Osteoblast (primary cell): Measurements from ENCODE around the gene BSN. TPM values are rescaled to one million over a fixed set of nuclear protein-coding genes. Genes with fewer than 3 reads are reported as not detected.

Experiments
- DNase-seq: peaks from one replicate; pipeline ENCODE4 v3.0.0; 2011; ENCODE audit warnings: low spot score, mixed read lengths; ENCODE audit not compliant: insufficient read length; ENCODE audit errors: missing footprints
- H2AFZ ChIP-seq: 2 replicates; pipeline ENCODE4 v1.6.0; 2011; ENCODE audit warnings: mild to moderate bottlenecking, low read length
- H3K27ac ChIP-seq: 2 replicates; pipeline ENCODE4 v1.5.1; 2011; ENCODE audit warnings: mild to moderate bottlenecking, low read depth, low read length, moderate library complexity
- H3K27me3 ChIP-seq: 2 replicates; pipeline ENCODE4 v1.6.0; 2012; ENCODE audit warnings: mild to moderate bottlenecking, control low read depth, inconsistent platforms, low read length, moderate library complexity; ENCODE audit not compliant: insufficient read depth
- H3K36me3 ChIP-seq: 2 replicates; pipeline ENCODE4 v1.5.1; 2011; ENCODE audit warnings: mild to moderate bottlenecking, low read length, control low read depth, moderate library complexity; ENCODE audit not compliant: insufficient read depth
- H3K4me1 ChIP-seq: 2 replicates; pipeline ENCODE4 v1.5.1; 2011; ENCODE audit warnings: mild to moderate bottlenecking, low read length, control low read depth, moderate library complexity; ENCODE audit not compliant: insufficient read depth
- H3K4me2 ChIP-seq: 2 replicates; pipeline ENCODE4 v1.6.0; 2011; ENCODE audit warnings: mild to moderate bottlenecking, low read length; ENCODE audit not compliant: insufficient read depth
- H3K4me3 ChIP-seq: fragments of 200-600 bp; sonication (generic); 3 replicates; pipeline ENCODE4 v1.5.1; 2012; ENCODE audit warnings: mild to moderate bottlenecking, low read length, inconsistent platforms; ENCODE audit not compliant: insufficient read depth
- H3K79me2 ChIP-seq: 2 replicates; pipeline ENCODE4 v1.6.0; 2012; ENCODE audit warnings: mild to moderate bottlenecking, low read length, control low read depth, inconsistent platforms; ENCODE audit not compliant: insufficient read depth
- H3K9me3 ChIP-seq: 2 replicates; pipeline ENCODE4 v1.5.1; 2011; ENCODE audit warnings: low read depth, low read length, control low read depth
- H4K20me1 ChIP-seq: 2 replicates; pipeline ENCODE4 v1.6.0; 2012; ENCODE audit warnings: mild to moderate bottlenecking, low read length, control low read depth; ENCODE audit not compliant: insufficient read depth
- CTCF ChIP-seq: IDR thresholded peaks from 2 replicates; pipeline ENCODE4 v1.5.1; 2011; ENCODE audit warnings: mild to moderate bottlenecking, low read depth, low read length, moderate library complexity; ENCODE audit errors: extremely low read depth
- total RNA-seq: library from RNA; depleted of rRNA; stranded (reverse); fragments of >200 nt; gene quantifications from 2 replicates; pipeline ENCODE4 v1.2.3, GENCODE V29; 2012

The BSN gene
- total RNA-seq, 1 donor: under 0.01 TPM

- H3K9me3 ChIP-seq: no peaks in the 10 kb centered on the region
- H3K4me1 ChIP-seq: peaks cover 13% of the 10 kb centered on the region
- peaks cover 3% of the 10 kb centered on the region for H3K27me3 ChIP-seq
- no peaks in the 10 kb centered on the region for H3K79me2 ChIP-seq
- no peak overlapping the region for H3K27ac ChIP-seq
- no peak overlapping the region for H3K4me2 ChIP-seq
- peaks cover 3% of the 10 kb centered on the region for H4K20me1 ChIP-seq
- no peak overlapping the region for H3K4me3 ChIP-seq
- DNase-seq: no peak
- H3K36me3 ChIP-seq: no peaks in the 10 kb centered on the region
- no peak overlapping the region for H2AFZ ChIP-seq
- TF ChIP-seq CTCF: no peak
Observed at GRCh38 chr3:49665822-49666519, 111.7 kb downstream of the BSN start.

GRCh38 chr3:49666592-49666991 is 112.3 kb downstream of the BSN start:
- TF ChIP-seq CTCF: no peak
- H3K36me3 ChIP-seq: no peaks in the 10 kb centered on the region
- H3K9me3 ChIP-seq: no peaks in the 10 kb centered on the region
- no peaks in the 10 kb centered on the region for H3K79me2 ChIP-seq
- peaks cover 9% of the 10 kb centered on the region for H4K20me1 ChIP-seq
- H3K4me2 ChIP-seq: no peak overlapping the region
- no peak overlapping the region for H2AFZ ChIP-seq
- no peak for DNase-seq
- H3K4me1 ChIP-seq: peaks cover 13% of the 10 kb centered on the region
- peaks cover 3% of the 10 kb centered on the region for H3K27me3 ChIP-seq
- no peak overlapping the region for H3K27ac ChIP-seq
- H3K4me3 ChIP-seq: no peak overlapping the region

GRCh38 chr3:49667701-49668413 is 113.6 kb downstream of the BSN start:
- Histone ChIP-seq H3K36me3 (no peaks in the 10 kb centered on the region), H3K4me1 (peaks cover 13% of the 10 kb centered on the region), H4K20me1 (peaks cover 9% of the 10 kb centered on the region), H3K27me3 (peaks cover 3% of the 10 kb centered on the region), H3K4me2 (peak overlapping the region; percentile 10), H3K79me2 (no peaks in the 10 kb centered on the region), H3K9me3 (no peaks in the 10 kb centered on the region), H2AFZ (no peak overlapping the region), H3K4me3 (no peak overlapping the region), H3K27ac (no peak overlapping the region)
- no peak for TF ChIP-seq CTCF
- peak; percentile 79 for DNase-seq

GRCh38 chr3:49668414-49668797 is 114.1 kb downstream of the BSN start:
- Histone ChIP-seq H3K9me3 (no peaks in the 10 kb centered on the region), H3K4me3 (no peak overlapping the region), H3K4me1 (peaks cover 17% of the 10 kb centered on the region), H3K79me2 (peaks cover 4% of the 10 kb centered on the region), H2AFZ (no peak overlapping the region), H3K36me3 (no peaks in the 10 kb centered on the region), H3K4me2 (peak overlapping the region; percentile 10), H3K27ac (no peak overlapping the region), H4K20me1 (peaks cover 9% of the 10 kb centered on the region), H3K27me3 (peaks cover 3% of the 10 kb centered on the region)
- no peak for TF ChIP-seq CTCF
- DNase-seq: no peak
